HG03025 (cell line): ENCODE results near the gene TRAK2.
"Not testable (repeated sequence)": the region's sequence is repeated elsewhere in the genome, so short reads cannot be mapped to it uniquely, and the experiment has no call there.

Source experiments
- ATAC-seq: cut with Tn5 transposase; IDR thresholded peaks from one replicate; pipeline ENCODE4 v1.9.1; 2021; ENCODE audit warnings: mild to moderate bottlenecking, moderate library complexity; ENCODE audit not compliant: unreplicated experiment, low FRiP score

TRAK2 gene

GRCh38 chr2:201451292-201452057 is at the start of gene TRAK2, which contains the start of gene STRADB:
Gene TRAK2, minus strand, starts transcription at chr2:201451458. Its CDS starts 30,951 bp downstream, at chr2:201420507.
Gene STRADB, plus strand, starts transcription at chr2:201451740. Its CDS starts 3,101 bp downstream, at chr2:201454841.
- peak; percentile 97 for ATAC-seq

GRCh38 chr2:201500534-201500933 is 49.3 kb upstream of the TRAK2 start:
- ATAC-seq = no peak

DNA sequence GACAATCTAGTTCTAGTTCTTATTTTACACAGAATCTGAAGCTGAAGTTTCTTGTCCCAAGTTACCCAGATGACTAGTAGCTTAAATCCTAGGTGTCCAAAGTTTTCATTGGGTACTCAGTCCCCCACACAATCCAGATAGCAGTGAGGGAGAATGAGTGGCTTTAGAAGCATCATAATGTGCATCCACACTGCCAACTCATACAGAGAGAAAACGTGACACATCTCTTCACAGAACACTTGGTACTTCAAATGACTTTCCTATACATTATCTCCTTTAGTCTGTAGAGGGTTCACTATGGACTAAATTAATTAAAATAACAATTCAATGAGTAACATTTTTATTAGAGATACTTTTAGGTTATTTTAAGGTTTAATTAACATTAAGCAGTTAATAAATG is 45.5 kb upstream of the TRAK2 start:
- no peak for ATAC-seq

GRCh38 chr2:201490291-201490690 is 39.0 kb upstream of the TRAK2 start:
- no peak for ATAC-seq

- ATAC-seq = no peak
Observed at GRCh38 chr2:201484805-201485204, 33.5 kb upstream of the TRAK2 start.

- ATAC-seq = not testable (repeated sequence)
Observed at GRCh38 chr2:201483758-201484157, 32.5 kb upstream of the TRAK2 start.

DNA sequence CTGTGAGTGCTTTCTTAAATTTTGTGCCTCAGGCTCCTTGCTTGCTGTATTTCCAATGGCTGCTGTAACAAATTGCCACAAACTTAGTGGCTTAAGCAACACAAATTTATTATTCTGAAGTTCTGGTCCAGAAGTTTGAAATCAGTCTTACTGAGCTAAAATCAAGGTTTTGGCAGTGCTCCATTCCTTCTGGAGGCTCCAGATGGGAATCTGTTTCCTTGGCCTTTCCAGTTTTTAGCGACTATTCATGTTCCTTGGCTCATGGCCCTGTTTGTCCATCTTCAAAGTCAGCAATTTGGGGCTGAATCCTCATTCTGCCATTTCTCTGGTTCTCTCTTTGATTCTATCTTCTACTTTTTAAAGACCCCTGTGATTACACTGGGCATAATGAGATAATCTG is 32.1 kb upstream of the TRAK2 start:
- no peak for ATAC-seq

- no peak for ATAC-seq
Observed at GRCh38 chr2:201482543-201482942, 31.3 kb upstream of the TRAK2 start.

- ATAC-seq = no peak
Observed at GRCh38 chr2:201472411-201472810, 21.2 kb upstream of the TRAK2 start.

DNA sequence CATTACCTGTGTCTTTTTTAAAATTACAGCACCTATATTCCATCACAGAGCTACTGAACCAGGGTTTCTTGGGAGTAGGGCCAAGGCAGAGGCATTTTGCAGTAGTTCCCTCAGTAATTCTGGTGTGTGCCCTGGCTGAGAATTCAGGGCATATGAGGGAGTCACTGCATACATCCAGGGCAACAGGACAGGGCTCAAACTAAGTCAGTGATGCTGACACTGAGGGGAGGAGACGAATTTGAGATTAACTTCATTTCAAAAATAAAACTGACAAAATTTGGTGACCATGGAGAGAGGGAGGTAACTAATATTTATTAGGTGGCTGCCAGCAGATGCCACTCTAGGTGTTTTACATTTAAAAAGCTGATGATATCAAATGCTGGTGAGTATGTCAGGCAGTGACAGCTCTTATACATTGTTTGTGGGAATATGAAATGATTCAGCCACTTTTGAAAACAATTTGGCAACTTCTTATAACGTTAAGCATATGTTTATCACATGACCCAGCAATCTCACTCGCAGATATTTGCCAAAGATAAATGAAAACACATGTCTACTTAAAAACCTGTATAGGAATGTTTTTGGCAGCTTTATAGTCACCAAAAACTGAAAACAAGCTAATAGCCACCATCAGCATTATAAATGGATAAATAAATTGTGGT is 20.6 kb upstream of the TRAK2 start:
- no peak for ATAC-seq

DNA sequence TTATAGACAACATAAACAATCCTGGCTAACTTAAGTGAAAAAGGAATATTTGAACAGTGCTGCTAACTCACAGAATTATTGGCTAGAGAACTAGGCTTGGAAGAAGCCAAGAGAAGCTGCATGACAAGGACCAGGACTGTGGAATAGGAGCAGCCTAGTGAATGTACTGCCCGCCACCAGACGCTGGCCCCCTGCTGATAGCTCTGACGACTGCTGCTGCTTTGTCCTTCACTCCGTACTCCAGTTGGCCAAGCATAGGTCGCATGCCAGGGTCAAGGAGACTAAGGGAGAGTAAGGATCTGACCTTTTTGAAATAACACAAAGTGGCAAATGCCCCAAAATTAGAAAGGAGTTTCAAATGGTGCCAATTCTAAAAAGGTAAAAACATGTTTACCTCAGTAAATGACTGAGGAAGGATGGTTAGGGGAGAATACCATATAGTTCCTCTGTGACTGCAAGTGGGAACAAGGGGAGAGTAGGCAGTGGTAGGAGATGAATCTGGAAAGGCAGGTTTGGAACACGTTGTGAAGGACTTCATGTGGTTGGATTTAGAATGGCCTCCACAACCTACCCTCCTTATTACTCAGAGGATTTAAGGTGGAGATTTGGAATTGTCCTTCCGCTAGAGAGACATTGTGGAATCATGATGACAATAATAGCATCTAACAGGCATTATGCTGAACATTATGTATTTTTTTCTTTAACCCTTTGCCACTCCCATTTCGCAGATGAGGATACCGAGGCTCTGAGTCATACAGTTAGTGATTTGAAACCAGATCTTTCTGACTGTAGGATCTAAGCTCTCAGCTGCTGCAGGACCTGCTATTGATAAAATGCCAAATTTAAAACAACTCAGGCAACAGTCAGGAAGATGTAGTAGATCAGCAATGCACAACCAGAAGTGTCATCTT is 19.8 kb upstream of the TRAK2 start:
- ATAC-seq = no peak

- ATAC-seq = no peak
Observed at GRCh38 chr2:201467666-201468065, 16.4 kb upstream of the TRAK2 start.

GRCh38 chr2:201466050-201466675 is 14.9 kb upstream of the TRAK2 start:
- no peak for ATAC-seq

- ATAC-seq = no peak
Observed at GRCh38 chr2:201465524-201465971, 14.3 kb upstream of the TRAK2 start.

DNA sequence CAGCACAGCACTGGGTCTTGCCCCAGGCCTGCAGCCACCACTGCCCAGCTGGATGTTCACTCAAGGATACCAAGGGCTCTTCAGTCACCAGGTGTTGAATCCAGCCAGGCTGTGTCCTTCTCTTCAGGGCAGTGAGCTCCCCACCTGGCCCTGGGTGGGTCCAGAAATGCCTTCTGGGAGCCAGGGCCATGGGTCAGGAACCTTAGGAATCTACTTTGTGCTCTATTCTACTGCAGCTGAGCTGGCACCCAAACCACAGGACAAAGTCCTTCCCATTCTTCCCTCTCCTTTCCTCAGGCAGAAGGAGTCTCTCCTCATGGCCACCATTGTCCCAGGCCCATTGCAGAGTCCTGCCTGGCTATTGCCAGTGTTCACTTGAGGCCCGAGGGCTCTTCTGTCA is 13.3 kb upstream of the TRAK2 start:
- no peak for ATAC-seq

- ATAC-seq = no peak
Observed at GRCh38 chr2:201460532-201460931, 9.3 kb upstream of the TRAK2 start.

GRCh38 chr2:201458381-201458780 is 7.1 kb upstream of the TRAK2 start:
- no peak for ATAC-seq

- ATAC-seq = no peak
Observed at GRCh38 chr2:201452922-201453643, 1.8 kb upstream of the TRAK2 start.

DNA sequence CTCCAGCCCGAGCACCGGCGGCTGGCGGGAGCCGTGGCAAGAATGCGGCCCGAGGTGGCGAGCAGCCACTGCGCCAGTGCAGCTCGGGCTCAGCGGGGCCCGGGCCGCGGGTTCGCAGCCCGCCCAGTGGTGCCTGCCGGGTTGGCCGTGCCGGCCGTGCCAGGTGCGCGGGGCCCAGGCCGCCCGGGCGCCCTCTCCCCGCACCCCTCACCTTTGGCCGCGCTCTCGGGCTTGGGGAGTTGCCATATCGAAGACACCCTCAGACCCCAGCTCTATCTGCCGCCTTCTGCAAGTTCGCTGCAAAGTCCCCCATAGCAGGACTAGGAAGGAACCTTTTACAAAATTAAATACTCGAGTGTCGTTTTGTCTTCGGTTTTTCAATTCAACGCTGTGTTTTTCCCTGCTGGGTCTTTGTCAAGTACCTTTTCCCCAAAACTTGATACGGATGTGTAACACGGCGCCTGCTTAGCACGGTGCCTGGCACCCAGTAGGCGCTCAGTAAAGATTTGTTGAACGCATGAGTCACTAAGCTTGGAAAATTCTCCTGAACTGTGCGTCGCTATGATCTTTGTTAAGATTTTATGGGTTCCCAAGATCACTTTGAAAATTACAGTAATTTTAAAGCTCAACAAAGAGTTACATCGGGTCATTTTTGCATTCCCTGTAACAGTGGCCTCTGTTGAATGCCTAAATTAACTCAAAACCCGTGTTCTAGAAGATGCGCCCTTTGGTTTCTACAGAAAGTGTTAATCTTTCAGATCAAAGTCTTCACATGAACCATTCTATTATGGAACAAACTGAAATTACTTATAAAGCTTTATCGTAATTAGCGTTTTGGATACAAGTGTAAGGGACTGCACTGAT is 1.0 kb upstream of the TRAK2 start:
- ATAC-seq = no peak
